Astrocyte of the spinal cord (primary cell): ENCODE results near the gene PELI2.

Experiments
- DNase-seq: peaks from one replicate; pipeline ENCODE4 v3.0.0; 2011; ENCODE audit warnings: low read depth, low spot score
- H3K4me3 ChIP-seq: 2 replicates; pipeline ENCODE4 v1.5.1; 2011; ENCODE audit warnings: low read depth, mild to moderate bottlenecking, low read length, moderate library complexity
- CTCF ChIP-seq: IDR thresholded peaks from 2 replicates; pipeline ENCODE4 v1.5.1; 2012; ENCODE audit warnings: low read depth, mild to moderate bottlenecking, low read length, inconsistent platforms
- in situ Hi-C: cut with HindIII; loops from 2 replicates; pipeline ENCODE4 v1.10.0; 2017; ENCODE audit warnings: low sequenced_read_pairs

The PELI2 gene

DNA sequence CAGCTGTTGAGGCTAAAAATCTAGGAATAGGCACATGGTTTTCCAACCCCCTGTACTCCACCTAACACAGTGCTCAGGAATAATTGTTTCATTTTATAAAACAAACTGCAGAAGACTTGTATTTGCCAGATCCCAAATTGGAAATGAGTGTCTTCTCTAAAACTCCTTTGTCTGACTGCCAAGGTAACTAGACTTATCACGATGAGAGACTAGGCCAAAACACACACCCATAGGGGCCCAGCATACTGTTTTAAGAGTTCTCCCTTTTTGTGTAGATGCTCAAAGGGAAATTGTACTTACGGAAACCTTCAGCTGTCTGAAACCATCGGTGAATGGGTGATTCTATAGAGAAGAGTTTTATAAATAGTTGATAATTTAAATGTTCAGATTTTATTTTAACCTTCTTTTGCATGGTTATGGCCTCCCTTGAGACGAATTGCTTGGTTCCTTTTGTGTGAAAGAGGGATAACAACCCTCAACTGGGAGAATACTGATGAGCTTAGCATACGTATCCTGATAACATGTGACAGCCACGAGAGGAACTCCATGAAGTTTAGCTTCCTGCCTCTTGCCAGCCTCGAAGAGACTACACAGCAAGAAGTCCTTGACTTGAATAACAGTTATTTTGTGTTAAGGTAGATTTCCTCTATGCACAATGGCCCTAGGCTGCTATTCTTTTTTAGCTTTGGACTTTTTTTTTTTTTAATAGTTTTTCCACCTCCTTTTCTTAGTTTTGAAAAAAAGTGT lies 103.3 kb downstream of the PELI2 start:
- no peak for TF ChIP-seq CTCF
- in situ Hi-C loops: no loop called here
- DNase-seq: no peak
- no peak overlapping the region for H3K4me3 ChIP-seq

- TF ChIP-seq CTCF: no peak
Observed at GRCh38 chr14:56224229-56224628, 106.0 kb downstream of the PELI2 start.

DNA sequence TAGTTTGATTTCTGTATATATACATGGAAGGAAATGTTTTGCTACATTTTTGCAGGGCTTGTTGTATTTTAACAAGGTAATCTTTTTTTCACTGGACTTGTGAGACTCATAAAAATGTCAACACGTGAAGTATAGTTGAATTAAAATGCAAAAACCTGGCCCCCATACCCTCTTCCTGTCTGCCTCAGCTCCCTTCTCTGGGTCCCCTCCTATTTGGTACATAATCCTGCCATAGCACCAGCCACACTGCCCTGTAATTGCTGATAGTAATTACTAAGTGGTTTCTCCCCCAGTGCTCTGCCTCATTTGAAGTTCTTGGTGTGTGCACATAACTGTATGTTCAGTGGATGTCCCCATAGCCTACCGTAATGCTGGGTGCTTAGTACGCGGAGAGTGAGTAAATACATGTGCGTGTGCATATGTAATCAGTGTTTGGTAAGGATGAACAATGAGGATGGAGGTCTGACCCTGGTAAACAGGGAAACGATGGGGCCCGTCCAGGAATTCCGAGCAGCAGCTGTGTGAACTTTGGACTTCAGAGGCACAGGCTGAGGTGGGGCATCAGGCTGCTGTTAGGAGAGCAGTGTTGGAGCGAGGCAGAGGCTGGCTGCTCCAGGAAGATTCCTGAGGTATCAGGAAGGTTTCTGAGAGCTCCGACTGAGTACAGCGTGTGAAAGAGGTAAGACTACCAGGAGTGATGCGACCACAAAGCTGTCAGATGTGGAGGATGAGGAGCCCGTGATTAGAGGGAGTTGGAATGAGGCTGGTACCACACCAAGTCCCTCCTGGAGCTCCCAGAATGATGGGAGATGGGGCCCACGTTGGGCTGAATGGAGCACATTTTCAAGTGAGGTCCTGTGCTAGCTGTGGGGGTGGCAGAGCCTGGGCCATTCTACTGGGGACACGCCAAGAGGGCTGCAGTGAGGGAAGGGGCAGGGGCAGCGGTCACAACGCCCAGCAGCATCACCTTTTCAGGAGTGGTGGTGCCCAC lies 106.8 kb downstream of the PELI2 start:
- TF ChIP-seq CTCF: no peak
- in situ Hi-C loops: no loop called here
- DNase-seq: no peak

More at GRCh38 chr14:56224229-56224628, 106.0 kb downstream of the PELI2 start:
- H3K4me3 ChIP-seq: no peak overlapping the region
- DNase-seq: no peak
- in situ Hi-C loops: no loop called here

DNA sequence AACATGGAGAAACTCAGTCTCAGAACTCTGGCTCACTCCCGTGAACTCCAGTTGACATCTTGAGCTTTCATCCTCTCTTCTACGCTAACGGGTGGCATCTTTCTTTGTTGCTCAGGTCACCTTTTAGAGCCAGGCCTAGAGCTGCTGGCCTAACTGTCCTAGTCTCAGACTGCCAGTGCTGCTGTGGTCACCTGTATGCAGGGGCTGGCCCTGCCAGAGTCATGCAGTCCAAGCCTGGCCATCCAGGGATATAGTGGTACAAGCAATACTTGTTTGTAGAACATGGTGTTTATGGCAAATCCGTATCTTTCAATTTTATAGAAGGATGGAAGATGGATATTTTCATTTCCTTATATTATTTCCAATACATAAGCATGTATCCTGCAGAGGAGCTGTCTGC lies 117.2 kb downstream of the PELI2 start:
- H3K4me3 ChIP-seq: no peak overlapping the region
- in situ Hi-C loops: no loop called here
- TF ChIP-seq CTCF: no peak
- DNase-seq: no peak

More for the DNA sequence above, 106.8 kb downstream of the PELI2 start:
- H3K4me3 ChIP-seq: no peak overlapping the region

DNA sequence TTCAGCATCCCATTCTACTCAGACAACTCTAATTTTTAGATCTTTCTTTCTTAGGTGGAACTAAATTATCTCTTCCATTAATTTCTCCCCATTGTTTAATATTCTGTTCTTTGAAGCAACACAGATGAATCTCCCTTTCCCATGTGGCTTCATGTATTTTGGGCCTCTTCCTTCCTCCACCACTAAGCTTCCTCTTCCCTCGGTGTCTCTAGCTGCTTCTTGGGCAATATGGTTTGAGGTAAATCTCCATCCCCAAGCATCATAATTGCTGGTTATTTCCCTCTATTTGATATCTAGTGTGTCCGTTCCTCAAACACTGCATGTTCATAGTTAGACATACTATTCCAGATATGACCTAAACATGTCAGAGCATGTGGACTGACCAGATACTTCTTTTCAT lies 119.2 kb downstream of the PELI2 start:
- no peak overlapping the region for H3K4me3 ChIP-seq
- in situ Hi-C loops: no loop called here
- no peak for TF ChIP-seq CTCF
- no peak for DNase-seq

DNA sequence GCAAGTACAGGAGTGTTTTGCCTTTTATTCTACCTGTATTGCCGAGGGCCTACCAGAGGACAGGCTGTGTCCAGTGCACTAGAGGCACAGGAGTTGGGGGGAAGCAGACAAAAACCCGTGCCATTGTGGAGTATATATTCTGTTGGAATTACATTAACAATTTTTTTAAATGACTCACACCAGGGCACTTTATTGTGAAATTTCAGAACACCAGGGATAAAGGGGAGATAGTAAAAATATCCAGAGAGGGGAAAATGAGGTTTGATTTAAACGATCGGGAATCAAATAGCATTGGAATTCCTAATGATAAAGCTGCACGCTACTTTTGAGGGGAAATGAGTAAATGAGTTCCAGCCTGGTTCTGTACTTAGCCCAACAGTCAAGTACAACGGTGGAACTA lies 123.2 kb downstream of the PELI2 start:
- in situ Hi-C loops: no loop called here
- H3K4me3 ChIP-seq: no peak overlapping the region
- DNase-seq: no peak
- no peak for TF ChIP-seq CTCF
